Measurements from ENCODE around the gene RAB40C.
A peak's percentile ranks its signal among the peaks of the same experiment; 100 is the strongest.

RAB40C gene

DNA sequence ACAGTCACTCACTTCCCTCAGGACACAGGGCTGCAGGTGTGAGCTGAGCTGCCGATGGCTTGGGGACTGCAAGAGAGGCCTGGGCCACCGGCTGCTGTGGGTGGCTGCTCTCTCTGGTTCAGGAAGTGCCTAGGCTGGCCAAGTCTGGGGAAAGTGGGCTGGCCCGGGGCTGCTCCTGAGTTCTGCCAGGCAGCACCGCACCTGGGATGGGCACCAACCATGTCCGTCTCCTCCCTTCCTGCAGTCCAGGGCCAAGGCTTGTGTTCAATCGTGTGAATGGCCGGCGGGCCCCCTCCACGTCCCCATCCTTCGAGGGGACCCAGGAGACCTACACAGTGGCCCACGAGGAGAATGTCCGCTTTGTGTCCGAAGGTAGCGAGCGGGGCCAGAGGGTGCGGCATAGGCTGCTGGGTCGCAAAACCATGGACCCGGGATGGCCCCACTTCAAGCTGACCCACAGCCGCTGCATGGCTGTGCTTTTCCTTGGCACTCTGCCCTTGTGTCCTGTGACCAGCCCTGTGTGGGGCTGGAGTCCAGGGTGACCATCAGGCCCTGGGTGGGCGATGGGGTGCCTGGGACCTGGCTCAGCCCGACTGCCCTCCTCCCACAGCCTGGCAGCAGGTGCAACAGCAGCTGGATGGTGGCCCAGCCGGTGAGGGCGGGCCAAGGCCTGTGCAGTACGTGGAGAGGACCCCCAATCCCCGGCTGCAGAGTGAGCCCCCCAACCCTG, 57.5 kb downstream of the RAB40C start:
- DNase-seq (ENCODE audit: low read depth) = no peak

DNA sequence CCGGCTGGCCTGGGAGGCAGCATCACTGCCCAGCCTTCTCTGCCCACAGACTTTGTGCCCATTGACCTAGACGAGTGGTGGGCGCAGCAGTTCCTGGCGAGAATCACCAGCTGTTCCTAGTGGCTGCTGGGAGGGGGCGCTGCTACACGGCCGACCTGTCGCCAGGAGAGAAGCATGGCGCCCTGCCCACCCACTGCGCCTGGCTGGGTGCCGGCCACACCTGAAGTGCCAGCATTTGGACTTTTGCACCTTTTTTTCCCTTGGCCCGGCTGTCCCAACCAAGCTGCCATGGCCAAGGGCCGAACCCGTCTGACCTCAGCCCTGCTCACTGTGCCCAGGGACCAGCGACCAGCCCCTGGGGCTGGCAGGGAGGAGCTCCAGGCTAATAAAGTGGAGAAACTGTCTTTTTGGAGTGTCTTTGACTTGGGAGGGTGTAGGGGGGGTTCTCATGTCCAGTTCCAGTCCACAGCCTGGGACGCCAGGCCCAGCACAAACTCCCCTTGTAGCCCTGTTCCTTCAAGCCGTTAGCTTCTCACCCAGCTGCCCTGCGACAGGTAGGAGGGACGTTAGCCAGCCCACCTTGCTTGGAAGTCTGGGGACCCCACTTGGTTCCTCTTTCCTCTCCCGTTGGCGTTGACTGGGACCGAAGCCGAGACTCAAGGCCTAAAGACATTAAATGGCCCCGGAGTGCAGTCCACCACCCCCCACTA, 58.4 kb downstream of the RAB40C start:
- DNase-seq (ENCODE audit: low read depth) = peak; percentile 34

DNA sequence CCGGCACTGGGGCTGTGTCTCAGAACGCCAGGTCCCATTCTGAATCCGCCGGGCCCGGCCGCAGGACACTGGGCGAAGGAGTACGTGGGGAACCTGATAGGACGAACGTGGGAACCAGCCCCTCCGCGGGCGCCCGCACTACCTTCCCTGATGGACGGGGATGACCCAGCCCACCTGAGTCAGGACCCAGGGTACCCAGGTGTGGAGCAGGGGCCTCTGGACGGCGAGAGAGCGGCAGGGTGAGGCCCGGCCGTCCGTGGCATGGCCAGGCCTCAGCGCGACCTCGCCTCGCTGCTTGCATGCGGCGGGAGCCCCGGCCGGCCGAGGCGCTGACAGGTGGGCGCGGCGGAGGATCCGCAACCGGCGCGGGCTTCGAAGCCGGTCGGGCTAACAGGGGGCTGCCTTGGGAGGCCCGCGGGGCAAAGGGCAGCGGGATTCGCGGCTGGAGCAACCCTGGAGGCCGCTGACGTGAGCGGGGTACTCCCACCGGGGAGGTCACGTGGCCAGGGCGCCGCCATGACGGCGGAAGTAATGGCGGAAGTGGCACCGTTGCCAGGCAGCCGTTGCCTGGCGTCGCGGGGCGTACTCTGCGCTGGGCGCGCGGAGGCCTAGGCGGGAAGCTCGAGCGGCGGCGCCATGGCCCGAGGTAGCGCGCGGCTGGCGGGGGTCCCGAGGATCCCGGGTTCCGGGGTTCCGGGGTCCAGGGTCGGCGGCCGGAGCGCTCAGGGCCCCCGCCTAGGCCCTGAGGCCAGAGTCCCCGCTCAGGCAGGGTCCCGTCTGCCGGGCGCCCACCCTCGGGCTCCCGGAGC, 59.1 kb downstream of the RAB40C start, which contains the start of gene WDR90:
WDR90 (plus strand) TSS at position 585 of the 809 bp plus-strand sequence; CDS start at position 637, 52 bp downstream.
- DNase-seq (ENCODE audit: low read depth) = peak; percentile 91

DNA sequence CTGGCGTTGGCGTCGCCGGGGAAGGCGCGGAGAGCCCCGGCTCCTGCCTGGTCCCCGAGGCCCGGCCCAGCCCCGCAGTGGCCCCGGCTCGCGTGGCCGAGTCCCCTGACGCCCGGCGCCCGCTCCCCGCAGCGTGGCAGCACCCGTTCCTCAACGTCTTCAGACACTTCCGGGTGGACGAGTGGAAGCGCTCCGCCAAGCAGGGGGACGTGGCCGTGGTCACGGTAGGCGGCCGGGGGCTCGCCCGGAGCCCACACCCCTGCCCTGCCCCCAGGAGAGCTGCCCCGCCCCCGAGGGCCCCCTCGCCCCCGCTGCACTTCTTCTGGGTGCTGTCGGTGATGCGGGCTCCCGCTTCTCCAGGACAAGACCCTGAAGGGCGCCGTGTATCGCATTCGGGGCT, 59.8 kb downstream of the RAB40C start:
- DNase-seq (ENCODE audit: low read depth) = no peak

DNA sequence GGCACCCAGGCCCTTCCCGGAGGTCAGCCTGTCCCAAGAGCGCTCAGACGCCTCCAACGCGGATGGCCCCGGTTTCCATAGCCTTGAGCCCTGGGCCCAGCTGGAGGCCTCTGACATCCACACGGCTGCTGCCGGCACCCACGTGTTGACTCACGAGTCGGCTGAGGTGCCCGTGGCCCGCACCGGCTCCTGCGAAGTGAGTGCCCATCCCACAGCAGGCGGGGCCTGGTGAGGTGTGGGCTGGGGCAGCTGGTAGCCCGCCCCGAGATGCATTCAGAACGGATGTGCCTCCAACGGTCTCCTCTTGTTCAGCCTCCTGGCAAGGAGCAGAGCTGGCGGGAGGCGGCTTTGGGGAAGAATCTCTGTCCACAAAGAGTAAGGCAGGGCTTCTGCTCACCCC, 62.0 kb downstream of the RAB40C start:
- DNase-seq (ENCODE audit: low read depth) = no peak

DNA sequence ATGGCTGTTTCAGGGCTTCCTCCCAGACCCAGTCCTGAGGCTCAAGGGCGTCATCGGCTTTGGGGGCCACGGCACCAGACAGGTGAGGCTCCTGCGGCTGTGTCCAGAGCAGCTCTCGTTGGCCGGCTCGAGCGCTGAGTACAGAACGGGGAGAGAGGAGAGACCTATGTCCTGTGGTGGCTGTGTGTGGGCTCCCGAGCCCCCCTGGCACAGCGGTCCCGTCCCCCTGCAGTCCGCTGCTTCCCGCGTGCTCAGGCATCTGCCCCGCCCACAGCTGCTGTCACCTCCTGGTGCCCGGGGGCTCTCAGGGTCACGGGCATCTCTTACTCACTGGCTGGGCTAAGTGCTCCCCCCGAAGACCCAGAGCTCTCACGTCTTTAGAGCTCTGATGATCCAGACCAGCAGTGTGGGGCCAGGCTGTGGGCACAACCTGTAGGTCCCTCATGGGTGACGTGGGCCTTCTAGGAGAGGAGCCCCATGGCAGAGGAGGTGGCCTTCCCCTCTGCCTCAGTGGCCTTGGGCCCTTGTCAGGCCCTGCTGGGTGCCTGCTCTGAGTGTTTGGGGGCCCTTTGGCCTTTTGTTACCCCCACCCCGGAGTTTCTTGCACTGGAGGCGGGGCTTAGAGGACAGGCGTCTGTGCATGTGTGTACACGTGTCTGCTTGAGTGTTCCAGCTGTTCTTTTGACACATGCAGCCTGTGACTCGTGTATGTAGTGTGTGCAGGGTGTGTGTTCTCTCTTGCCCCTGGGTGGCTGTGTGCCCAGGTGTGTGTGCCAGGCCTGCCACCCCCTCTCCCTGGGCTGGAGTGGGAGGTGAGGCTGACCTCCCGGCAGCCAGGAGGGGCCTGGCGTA, 62.8 kb downstream of the RAB40C start:
- no peak for DNase-seq (ENCODE audit: low read depth)

DNA sequence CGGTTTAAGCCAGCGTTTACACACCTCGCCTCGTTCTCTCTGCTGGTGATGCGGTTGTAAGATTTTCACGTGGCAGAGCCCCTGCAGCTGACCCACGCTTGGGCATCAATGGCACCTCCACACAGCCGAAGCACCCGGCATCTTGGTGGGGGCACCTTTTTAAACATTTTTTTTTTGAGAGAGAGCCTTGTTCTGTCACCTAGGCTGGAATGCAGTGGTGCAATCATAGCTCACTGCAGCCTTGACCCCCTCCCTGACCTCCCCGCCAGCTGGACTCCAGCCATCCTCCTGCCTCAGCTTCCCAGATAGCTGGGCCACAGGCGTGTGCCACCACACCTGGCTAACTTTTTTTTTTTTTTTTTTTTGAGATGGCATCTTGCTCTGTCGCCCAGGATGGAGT, 64.2 kb downstream of the RAB40C start:
- DNase-seq (ENCODE audit: low read depth) = no peak

DNA sequence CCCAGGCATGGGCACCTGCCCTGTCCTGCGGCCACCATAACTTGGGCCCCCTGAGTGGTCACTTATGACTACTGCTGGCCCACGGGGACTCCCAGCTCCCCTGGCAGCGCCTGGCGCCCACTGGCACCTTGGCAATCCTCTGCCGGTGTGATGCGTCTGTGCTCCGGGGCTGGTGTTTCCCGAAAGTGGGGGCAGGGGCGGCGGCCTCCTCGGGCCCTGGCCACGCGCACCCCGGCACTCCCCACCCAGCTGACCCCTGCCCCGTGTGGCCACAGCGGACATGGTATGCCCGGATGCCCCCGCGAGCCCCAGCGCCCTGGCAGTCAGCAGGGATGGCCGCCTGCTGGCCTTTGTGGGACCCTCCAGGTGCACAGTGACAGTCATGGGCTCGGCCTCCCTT, 67.6 kb downstream of the RAB40C start:
- DNase-seq (ENCODE audit: low read depth) = no peak

DNA sequence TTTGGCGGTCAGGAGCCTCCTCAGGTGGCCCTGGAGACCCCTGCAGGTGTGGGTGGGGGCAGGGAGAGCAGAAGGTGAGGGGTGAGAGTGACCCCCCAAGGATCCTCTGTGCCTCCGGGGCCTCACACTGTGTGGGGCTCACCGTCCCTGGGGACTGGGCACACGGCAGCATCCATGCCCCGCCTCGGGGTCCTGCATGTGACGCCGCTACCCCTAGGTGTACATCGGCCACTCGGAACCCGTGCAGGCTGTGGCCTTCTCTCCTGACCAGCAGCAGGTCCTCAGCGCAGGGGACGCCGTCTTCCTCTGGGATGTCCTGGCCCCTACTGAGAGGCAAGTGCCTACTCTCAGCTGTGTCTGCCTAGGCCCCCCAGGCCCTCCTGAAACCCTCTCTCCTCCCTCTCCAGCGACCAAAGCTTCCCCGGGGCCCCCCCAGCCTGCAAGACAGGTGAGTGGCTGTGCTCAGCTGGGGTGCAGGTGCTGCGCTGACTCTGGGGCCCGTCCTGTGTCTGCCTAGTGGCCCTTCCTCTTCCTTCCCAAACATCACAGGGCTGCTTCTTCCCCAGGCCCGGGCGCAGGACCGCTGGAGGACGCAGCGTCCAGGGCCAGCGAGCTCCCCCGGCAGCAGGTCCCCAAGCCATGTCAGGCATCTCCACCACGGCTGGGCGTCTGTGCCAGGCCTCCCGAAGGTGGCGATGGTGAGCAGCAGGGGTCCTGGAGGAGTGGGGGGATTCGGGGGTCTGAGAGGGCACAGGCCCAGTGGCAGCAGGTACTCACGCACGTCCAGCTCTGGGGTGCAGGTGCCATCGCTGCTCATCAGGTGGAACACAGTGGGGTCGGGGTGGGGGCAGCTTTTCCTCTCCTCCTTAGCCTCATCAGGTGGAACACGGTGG, 69.1 kb downstream of the RAB40C start:
- DNase-seq (ENCODE audit: low read depth) = no peak

DNA sequence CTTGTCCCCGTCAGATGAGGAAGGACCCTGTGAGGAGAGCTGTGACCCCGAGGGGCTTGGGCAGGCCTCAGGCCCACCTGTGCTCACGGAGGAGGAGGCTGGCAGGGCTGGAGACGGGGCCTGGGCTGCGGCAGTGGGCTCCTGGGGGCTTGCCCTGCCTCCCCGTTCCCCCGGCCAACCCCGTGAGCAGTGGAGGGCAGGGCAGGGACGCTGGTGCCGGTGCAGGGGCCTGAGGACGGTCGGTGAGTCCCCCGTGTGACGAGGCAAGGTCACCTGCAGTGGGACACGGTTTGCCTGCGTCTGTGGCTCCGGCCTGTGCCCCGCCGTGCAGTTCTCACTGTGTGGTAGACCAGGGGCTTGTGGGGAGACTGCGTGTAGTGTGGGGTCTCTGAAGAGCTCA, 69.8 kb downstream of the RAB40C start:
- no peak for DNase-seq (ENCODE audit: low read depth)

DNA sequence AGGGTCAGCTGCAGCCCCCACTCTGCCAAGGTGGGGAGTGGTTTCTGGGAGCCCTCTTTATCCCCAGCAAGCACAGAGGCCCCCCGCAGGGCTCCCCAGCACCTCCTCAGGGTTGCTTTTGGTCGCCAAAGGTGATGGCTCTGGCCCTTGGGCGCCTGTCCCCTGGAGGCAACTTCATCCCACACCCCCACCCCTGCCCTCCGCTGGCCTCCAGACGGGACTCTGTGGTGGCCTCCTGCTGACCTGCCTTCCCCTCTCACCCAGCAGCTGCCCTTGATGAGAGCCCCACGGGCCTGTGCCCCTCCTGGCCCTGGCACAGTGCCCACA, 70.2 kb downstream of the RAB40C start:
- no peak for DNase-seq (ENCODE audit: low read depth)

DNA sequence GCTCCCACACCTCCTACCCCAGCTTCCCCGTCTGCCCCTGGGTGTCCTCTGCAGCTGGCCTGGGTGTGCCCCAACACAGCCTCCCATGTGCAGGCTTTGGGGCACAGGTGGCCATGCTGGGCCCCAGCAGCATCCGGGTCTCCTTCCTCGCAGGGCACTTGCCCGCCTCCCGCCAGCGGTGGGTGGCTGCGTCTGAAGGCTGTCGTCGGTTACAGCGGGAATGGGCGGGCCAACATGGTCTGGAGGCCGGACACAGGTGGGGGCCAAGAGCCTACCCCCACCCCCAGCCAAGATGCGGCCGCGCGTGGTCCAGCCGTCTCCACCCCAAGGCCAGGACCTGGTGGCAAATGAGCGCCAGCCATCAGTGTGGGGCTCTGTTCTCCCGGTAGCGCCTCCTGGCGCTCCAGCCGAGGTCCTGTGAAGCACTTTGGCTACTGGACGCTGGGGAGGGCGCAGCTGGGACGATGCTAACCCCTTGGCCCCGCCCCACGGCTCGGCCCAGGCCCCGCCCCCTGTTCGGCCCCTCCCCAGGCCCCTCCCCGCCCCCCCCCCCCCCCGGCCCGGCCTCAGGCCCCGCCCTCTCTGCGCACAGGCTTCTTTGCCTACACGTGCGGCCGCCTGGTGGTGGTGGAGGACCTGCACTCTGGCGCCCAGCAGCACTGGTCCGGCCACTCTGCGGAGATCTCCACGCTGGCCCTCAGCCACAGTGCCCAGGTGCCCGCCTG, 70.8 kb downstream of the RAB40C start:
- DNase-seq (ENCODE audit: low read depth) = peak; percentile 82

DNA sequence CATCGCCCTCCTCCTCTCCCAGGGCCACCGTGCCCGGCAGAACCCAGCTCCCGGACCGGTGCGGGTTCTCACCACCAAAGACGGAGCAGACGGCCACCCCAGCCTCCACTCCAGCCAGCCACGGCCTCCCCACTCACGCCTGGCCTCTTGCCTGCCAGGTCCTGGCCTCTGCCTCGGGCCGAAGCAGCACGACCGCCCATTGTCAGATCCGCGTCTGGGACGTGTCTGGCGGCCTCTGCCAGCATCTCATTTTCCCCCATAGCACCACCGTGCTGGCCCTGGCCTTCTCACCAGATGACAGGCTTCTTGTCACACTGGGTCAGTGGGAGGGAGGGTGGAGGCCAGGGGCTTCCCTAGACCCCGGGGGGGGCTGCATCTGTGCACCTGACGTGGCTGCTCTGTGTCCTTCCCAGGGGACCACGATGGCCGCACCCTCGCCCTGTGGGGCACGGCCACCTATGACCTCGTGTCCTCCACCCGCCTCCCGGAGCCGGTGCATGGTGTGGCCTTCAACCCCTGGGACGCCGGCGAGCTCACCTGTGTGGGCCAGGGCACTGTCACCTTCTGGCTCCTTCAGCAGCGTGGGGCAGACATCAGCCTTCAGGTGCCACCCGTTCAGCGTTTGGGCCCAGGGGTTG, 71.4 kb downstream of the RAB40C start:
- DNase-seq (ENCODE audit: low read depth) = no peak

DNA sequence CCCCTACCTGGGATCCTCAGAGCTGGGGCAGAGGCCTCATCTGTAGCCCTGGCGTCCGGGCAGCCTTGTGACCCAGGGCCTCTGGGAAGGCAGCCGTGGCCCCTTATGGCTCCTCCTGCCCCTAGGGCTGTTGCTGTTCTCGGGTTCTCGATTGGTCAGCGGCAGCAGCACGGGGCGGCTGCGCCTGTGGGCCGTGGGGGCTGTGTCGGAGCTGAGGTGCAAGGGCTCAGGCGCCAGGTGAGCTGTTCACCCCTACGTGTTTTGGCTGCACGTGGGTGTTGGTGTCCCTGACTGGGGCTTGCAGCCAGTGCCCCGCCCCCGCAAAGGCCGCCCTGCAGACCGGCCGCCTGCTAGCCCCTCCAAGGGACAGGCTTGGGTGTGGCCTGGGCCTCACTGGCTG, 72.2 kb downstream of the RAB40C start:
- no peak for DNase-seq (ENCODE audit: low read depth)

DNA sequence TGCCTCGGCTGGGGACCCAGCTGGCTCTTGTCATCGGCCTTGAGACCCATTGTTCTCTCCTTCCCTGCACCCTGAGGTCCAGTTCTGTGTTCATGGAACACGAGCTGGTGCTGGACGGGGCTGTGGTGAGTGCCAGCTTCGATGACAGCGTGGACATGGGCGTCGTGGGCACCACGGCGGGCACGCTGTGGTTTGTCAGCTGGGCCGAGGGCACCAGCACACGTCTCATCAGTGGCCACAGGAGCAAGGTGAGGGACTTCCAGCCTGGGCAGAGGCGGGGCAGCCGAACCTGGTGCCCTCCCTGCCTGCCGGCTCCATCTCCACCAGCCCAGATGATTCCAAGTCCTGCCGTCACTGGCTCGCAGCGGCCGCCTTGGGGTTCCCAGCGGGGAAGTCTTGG, 72.7 kb downstream of the RAB40C start:
- DNase-seq (ENCODE audit: low read depth) = no peak

DNA sequence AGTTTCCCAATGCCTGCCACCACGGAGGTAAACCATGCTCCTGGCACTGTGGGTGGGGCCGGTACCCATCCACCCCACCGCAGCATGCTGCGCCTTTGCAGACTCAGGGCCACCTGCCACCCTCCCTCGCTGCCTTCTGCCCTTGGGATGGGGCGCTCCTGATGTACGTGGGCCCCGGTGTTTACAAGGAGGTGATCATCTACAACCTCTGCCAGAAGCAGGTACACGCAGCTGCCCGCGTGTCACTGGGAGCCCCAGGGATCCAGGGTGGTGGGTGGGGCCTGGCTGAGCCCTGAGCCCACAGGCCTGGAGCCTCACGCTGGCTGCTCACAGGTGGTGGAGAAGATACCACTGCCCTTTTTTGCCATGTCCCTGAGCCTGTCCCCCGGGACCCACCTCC, 76.7 kb downstream of the RAB40C start:
- DNase-seq (ENCODE audit: low read depth) = no peak

DNA sequence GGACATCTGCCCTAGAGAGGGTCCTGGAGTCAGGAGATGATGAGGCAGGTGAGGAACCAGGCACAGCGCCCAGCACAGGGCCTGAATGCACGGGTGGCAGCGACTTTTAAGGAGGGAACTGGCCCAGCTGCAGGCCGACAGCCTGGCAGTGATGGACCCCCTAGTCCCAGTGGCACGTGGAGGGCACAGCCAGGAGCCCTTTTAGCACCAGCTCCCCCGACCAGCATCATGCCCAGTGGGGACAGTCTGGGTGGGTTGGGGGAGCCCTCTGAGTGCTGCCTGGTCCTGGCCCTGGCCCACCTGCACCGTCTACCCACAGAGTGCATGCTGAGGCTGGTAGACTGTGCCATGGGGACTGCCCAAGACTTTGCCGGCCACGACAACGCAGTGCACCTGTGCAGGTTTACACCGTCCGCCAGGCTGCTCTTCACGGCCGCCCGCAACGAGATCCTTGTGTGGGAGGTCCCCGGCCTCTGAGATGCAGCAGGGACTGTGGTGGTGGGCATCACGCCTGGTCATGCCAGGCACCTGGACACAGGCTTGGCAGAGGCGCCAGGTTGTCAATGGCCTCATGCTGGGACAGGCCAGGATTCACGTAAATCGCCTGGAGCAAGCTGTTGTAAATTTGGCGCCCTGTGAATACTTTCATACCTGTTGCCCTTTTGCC, 77.4 kb downstream of the RAB40C start:
- DNase-seq (ENCODE audit: low read depth) = no peak

DNA sequence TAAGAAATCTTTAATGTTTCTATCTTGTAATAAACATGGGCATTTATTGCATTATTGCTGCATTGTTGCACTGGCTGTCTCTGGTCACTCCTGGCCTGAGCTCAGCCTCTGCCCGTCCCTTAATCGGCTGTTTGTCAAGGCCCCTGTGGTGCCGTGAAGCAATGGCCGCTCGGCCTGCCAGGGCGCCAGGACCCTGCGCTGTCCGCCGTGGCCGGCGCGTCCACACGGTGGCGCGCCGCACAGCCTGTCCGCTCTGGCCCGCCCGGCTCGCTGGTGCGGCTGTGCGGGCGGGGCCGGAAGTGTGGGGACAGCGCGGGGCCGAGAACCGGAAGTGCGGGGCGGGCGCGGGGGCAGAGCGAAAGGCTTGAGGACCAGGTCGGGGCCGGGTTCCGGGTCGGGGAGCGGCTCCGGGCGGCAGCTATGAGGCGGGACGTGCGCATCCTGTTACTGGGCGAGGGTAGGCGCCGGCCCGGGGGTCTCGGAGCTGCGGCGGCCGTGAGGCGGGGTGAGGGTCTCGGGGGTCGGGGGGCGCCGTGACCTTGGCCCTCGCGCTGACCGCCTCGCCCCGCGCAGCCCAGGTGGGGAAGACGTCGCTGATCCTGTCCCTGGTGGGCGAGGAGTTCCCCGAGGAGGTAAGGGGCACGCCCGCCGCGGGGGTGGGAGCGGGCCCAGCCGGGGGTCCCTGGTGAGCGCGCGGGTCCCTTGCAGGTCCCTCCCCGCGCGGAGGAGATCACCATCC, 78.1 kb downstream of the RAB40C start, which contains the start of gene RHOT2:
RHOT2 (plus strand) TSS at position 353 of the 739 bp plus-strand sequence; CDS start at position 421, 68 bp downstream.
- DNase-seq (ENCODE audit: low read depth) = peak; percentile 89
